OCI-LY1 (cell line): ENCODE results near the gene DCTN3.
A peak's percentile ranks its signal among the peaks of the same experiment; 100 is the strongest.
"Not testable (repeated sequence)": the region's sequence is repeated elsewhere in the genome, so short reads cannot be mapped to it uniquely, and the experiment has no call there.

Experiments
- H2AFZ ChIP-seq: fragments of 200-600 bp; sonication (generic), shearing (Covaris generic); 2 replicates; pipeline ENCODE4 v1.6.0; 2014; ENCODE audit warnings: antibody characterized with exemption, mild to moderate bottlenecking, low read length
- H3F3A ChIP-seq: fragments of 200-600 bp; sonication (generic), shearing (Covaris generic); 2 replicates; pipeline ENCODE4 v1.6.0; 2014; ENCODE audit warnings: mild to moderate bottlenecking, antibody characterized with exemption, low read length, moderate library complexity; ENCODE audit not compliant: insufficient read depth
- H3K27ac ChIP-seq: fragments of 200-600 bp; sonication (generic); 2 replicates; pipeline ENCODE4 v1.5.1; 2014; ENCODE audit warnings: low read length, mixed run types, mild to moderate bottlenecking, low read depth; ENCODE audit not compliant: poor library complexity, severe bottlenecking
- H3K27me3 ChIP-seq: fragments of 200-600 bp; sonication (generic); 2 replicates; pipeline ENCODE4 v1.6.0; 2014; ENCODE audit warnings: antibody characterized with exemption, mild to moderate bottlenecking, low read length, moderate library complexity; ENCODE audit not compliant: insufficient read depth
- H3K36me3 ChIP-seq: fragments of 200-600 bp; sonication (generic); 2 replicates; pipeline ENCODE4 v1.6.1; 2014; ENCODE audit warnings: mild to moderate bottlenecking, antibody characterized with exemption, low read length, moderate library complexity, mixed read lengths; ENCODE audit not compliant: insufficient read depth
- H3K4me1 ChIP-seq: fragments of 200-600 bp; sonication (generic); 2 replicates; pipeline ENCODE4 v1.5.1; 2014; ENCODE audit warnings: mild to moderate bottlenecking, low read length, moderate library complexity; ENCODE audit not compliant: insufficient read depth, severe bottlenecking
- H3K4me2 ChIP-seq: fragments of 200-600 bp; sonication (generic), shearing (Covaris generic); 2 replicates; pipeline ENCODE4 v1.6.1; 2014; ENCODE audit warnings: low read length
- H3K4me3 ChIP-seq: fragments of 200-600 bp; sonication (generic); 2 replicates; pipeline ENCODE4 v1.5.1; 2014; ENCODE audit warnings: low read length, low read depth, mild to moderate bottlenecking, mixed read lengths; ENCODE audit not compliant: poor library complexity, severe bottlenecking
- H3K79me2 ChIP-seq: fragments of 200-600 bp; shearing (Covaris generic); 2 replicates; pipeline ENCODE4 v1.6.1; 2016; ENCODE audit warnings: mixed run types, low read length, mixed read lengths; ENCODE audit not compliant: insufficient read depth
- H3K9ac ChIP-seq: fragments of 200-600 bp; sonication (generic), shearing (Covaris generic); 2 replicates; pipeline ENCODE4 v1.6.1; 2014; ENCODE audit warnings: mild to moderate bottlenecking, low read length, mixed read lengths
- H3K9me2 ChIP-seq: fragments of 200-600 bp; sonication (generic), shearing (Covaris generic); 2 replicates; pipeline ENCODE4 v1.6.1; 2014; ENCODE audit warnings: low read depth, mild to moderate bottlenecking, low read length, mixed read lengths
- H3K9me3 ChIP-seq: fragments of 200-600 bp; shearing (Covaris generic); 2 replicates; pipeline ENCODE4 v1.6.1; 2014; ENCODE audit warnings: low read length, mixed read lengths
- H4K20me1 ChIP-seq: fragments of 200-600 bp; sonication (generic), shearing (Covaris generic); 2 replicates; pipeline ENCODE4 v1.6.0; 2016; ENCODE audit warnings: mild to moderate bottlenecking, low read length; ENCODE audit not compliant: insufficient read depth
- CTCF ChIP-seq: fragments of 200-600 bp; sonication (generic), shearing (Covaris generic); IDR thresholded peaks from 2 replicates; pipeline ENCODE4 v1.5.1; 2017; ENCODE audit warnings: mild to moderate bottlenecking, antibody characterized with exemption, low read length, moderate library complexity, mixed read lengths
- EZH2 ChIP-seq: fragments of 200-600 bp; sonication (generic), shearing (Covaris generic); IDR thresholded peaks from 2 replicates; pipeline ENCODE4 v1.8.0; 2017; ENCODE audit warnings: borderline replicate concordance, mixed run types, mild to moderate bottlenecking, antibody characterized with exemption, low read length, moderate library complexity, mixed read lengths

Gene DCTN3

GRCh38 chr9:34642679-34643078 lies 22.4 kb upstream of the DCTN3 start:
- no peaks in the 10 kb centered on the region for H3F3A ChIP-seq
- H3K9me2 ChIP-seq: no peaks in the 10 kb centered on the region
- no peaks in the 10 kb centered on the region for H4K20me1 ChIP-seq
- peaks cover 23% of the 10 kb centered on the region for H3K4me1 ChIP-seq
- no peak overlapping the region for H3K4me3 ChIP-seq
- H3K36me3 ChIP-seq: no peaks in the 10 kb centered on the region
- TF ChIP-seq CTCF (no peak), EZH2 (no peak)
- H3K79me2 ChIP-seq: no peaks in the 10 kb centered on the region
- H3K27ac ChIP-seq: no peak overlapping the region
- no peak overlapping the region for H3K4me2 ChIP-seq
- no peak overlapping the region for H3K9ac ChIP-seq
- no peaks in the 10 kb centered on the region for H3K27me3 ChIP-seq
- no peaks in the 10 kb centered on the region for H3K9me3 ChIP-seq
- H2AFZ ChIP-seq: no peak overlapping the region

GRCh38 chr9:34639322-34639721 lies 19.0 kb upstream of the DCTN3 start:
- H4K20me1 ChIP-seq, H2AFZ ChIP-seq, H3K4me2 ChIP-seq, H3K27me3 ChIP-seq, H3K4me3 ChIP-seq, H3K9me2 ChIP-seq, H3K9ac ChIP-seq, H3F3A ChIP-seq, H3K27ac ChIP-seq, H3K9me3 ChIP-seq: not testable (repeated sequence)
- Histone ChIP-seq H3K36me3 (peaks cover 17% of the 10 kb centered on the region), H3K4me1 (peaks cover 24% of the 10 kb centered on the region), H3K79me2 (peaks cover 13% of the 10 kb centered on the region; the same call in 1 of the 2 replicates)

GRCh38 chr9:34638138-34638445 lies 17.8 kb upstream of the DCTN3 start:
- TF ChIP-seq CTCF (no peak), EZH2 (no peak)
- H3F3A ChIP-seq: no peaks in the 10 kb centered on the region
- peak overlapping the region; percentile 67 for H3K4me2 ChIP-seq
- no peaks in the 10 kb centered on the region for H3K9me2 ChIP-seq
- H4K20me1 ChIP-seq: no peaks in the 10 kb centered on the region
- H2AFZ ChIP-seq: peak overlapping the region; percentile 26; the same call in 1 of the 2 replicates
- peaks cover 13% of the 10 kb centered on the region; the same call in 1 of the 2 replicates for H3K79me2 ChIP-seq
- no peaks in the 10 kb centered on the region for H3K27me3 ChIP-seq
- peak overlapping the region; percentile 40 for H3K27ac ChIP-seq
- H3K9me3 ChIP-seq: no peaks in the 10 kb centered on the region
- peak overlapping the region; percentile 92 for H3K9ac ChIP-seq
- peak overlapping the region; percentile 92 for H3K4me3 ChIP-seq
- H3K4me1 ChIP-seq: peaks cover 24% of the 10 kb centered on the region
- peaks cover 17% of the 10 kb centered on the region for H3K36me3 ChIP-seq

GRCh38 chr9:34637356-34638137 lies 17.3 kb upstream of the DCTN3 start, which contains the start of gene SIGMAR1:
TSS of gene SIGMAR1 (minus strand) at chr9:34637787. CDS start at chr9:34637697, 90 bp downstream.
- H3K9ac ChIP-seq: peak within 1 kb of the TSS; percentile 92
- no peaks in the 10 kb centered on the region for H3F3A ChIP-seq
- no peaks in the 10 kb centered on the region for H4K20me1 ChIP-seq
- peaks cover 24% of the 10 kb centered on the region for H3K4me1 ChIP-seq
- H3K9me3 ChIP-seq: no peaks in the 10 kb centered on the region
- peak within 1 kb of the TSS; percentile 43 for H3K27ac ChIP-seq
- peak within 1 kb of the TSS; percentile 92 for H3K4me3 ChIP-seq
- peaks cover 13% of the 10 kb centered on the region; the same call in 1 of the 2 replicates for H3K79me2 ChIP-seq
- H3K27me3 ChIP-seq: no peaks in the 10 kb centered on the region
- TF ChIP-seq EZH2: no peak
- TF ChIP-seq CTCF: no peak
- peak within 1 kb of the TSS; percentile 26; the same call in 1 of the 2 replicates for H2AFZ ChIP-seq
- peaks cover 17% of the 10 kb centered on the region for H3K36me3 ChIP-seq
- H3K4me2 ChIP-seq: peak within 1 kb of the TSS; percentile 67
- H3K9me2 ChIP-seq: no peaks in the 10 kb centered on the region
